SW 1271 (cell line): ENCODE data around the gene PLPP3.

ENCODE experiments used
- DNase-seq, 2 experiments: peaks; one replicate each; lab custom pipeline; 2025; lab: John Stamatoyannopoulos, UW

Gene PLPP3

DNA sequence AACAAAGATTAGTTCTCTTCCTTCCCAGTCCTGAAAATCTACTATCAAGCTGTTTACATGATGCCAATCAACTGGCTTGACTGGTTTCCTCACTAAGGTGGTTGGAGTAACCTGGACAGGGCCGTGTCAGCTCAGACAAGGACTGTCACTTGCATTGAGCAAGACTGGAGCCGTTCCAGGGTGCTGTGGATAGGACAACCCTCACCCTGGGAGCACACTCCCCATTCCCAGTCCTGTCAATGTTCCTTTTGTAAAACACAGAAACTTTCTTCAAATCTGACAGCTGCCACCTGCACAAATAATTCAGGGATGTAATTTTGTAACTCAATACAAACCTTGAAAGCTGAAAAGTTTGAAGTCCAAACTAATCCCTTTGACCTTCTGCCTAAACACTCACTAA is 31.4 kb downstream of the PLPP3 start:
- DNase-seq: no peak

DNA sequence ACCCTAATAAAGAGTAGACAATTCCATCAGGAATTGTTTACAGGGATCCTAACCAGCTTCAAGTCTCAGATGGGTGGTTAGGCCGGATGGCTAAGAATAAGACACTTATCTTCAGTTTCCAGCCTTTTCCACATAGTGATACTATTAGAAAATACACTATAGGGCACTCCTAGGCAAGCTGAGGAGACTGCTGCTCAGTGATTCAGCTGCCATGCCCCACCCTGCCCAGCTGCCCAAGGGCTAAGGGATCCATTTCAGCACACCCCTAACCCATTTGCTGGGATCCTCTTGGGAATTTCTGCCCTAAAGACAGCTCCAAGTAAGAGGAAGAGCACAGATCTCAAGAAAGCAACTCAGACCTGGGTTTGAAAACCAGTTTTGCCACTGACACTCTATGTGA is 31.9 kb downstream of the PLPP3 start:
- no peak for DNase-seq

DNA sequence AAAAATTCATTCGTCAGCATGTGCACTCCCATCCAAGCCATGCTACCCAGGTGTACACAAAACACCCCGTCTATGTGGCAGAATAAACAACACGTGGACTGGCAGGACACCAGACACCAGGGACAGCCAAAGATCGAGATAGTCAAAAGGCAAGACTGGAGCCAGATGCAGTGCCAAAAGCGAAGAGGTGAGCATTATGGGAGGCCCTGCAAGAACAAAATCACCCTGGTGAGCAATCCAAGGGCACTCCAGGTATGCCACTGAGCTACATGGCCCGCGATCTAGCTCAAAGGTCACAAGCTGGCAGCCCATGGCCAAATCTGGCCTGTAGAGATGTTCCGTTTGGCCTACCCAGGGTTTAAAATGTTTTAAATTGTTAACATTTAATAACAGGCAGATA is 33.7 kb downstream of the PLPP3 start:
- no peak for DNase-seq

DNA sequence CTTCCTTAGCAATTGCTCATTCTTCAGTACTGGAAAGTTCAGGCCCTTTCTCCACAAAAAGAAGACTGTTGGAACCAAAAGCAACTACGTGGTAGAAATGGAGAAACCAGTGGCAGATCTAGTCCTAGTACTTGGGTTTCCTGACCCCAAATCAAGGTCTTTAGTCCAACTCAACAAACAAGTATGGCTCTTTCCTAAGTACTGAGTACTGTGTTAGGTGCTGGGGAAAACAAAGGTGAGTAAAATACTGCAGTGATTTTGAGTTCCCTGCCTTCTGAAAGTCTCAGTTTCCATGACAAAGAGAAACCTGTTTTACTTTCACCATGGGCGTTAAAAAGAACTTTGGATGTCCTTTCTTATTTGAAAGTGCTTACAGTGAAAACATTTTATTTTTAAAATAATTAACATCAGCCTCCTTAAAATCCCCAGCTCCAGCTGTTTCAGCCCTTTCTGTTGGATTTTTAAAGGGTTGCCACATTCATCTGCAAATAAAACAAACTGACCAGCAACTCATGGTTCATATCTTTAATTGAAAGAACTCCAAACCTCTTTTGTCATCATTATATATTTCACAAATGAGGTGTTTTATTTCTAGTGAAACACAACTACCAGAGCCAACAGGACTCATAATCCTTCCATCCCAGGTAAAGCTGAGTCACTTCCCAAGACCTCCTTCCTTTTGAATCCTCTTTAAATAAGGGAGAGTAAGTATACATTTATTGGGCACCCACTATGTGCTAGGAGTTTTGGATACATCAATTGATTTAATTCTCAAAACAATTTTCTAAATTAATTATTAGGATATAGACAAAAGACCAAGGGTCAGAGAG is 35.4 kb downstream of the PLPP3 start:
- DNase-seq: no peak

DNA sequence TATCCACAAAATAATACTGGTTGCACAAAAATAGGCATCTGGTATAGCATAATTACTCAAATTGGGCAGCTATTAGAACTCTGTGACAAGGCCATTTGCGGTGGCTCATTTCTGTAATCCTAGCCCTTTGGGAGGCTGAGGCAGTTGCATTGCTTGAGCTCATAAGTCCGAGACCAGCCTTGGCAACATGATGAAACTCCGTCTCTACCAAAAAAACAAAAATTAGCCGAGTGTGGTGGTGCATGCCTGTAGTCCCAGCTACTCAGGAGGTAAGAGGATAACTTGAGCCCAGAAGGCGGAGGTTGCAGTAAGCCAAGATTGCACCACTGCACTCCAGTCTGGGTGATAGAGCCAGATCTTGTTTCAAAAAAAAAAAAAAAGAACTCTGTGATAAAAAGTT is 36.7 kb downstream of the PLPP3 start:
- no peak for DNase-seq

DNA sequence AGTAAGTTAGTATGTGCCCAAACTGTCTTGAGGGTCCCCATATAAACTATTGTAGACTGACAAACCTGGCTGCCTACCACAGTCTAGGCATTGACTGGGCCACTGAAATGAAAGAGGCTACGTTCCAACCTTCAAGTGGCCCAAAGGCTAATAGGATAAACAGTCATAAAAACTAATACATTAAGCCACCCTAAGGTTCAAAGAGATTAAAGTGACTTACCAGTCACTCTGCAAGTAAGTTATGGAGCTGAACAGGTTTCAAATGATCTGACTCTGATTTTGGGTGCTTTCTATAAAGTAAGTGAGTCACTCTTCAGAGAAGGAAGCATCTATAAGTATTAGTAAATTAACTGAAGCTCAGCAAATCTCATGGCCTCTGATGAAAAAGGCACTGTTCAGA is 38.0 kb downstream of the PLPP3 start:
- DNase-seq: no peak

DNA sequence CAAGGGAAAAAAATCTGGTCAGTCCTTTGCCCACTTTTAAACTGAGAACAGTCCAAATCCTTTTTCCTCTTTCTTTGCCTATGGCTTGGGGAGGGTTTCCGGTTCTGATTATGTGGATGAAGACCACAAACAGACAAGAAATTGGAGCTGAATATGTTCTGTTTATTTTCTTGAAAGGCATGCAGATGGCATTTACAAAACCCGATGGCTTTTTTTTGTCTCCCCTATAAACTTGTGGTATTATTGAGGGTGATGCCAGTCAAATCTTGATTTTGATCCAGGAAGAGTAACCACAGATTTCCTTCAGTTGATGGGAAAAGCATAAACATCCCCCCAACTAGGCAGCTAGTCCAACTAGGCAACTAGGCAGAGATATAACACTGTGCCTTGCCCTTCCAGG is 38.9 kb downstream of the PLPP3 start:
- DNase-seq: no peak

DNA sequence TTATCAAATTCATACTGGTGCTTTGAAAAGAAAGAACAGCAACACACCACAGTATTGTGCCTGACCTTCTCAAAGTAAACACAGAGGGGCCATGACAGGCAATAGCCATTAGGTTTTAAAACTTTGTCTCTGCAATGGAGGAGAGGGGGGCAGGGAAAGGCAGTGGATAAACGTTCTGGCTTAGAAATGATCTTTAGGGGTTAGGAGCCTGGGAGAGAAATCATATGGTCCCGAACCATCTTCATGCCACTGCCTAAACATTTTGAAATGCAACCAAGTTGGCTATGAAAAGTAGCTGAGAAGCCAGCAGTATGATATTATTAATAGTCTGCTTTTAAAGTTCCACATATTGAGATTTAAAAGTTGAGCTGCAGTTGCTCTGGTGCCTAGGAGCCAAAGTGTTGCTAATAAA is 39.8 kb downstream of the PLPP3 start:
- DNase-seq: no peak

DNA sequence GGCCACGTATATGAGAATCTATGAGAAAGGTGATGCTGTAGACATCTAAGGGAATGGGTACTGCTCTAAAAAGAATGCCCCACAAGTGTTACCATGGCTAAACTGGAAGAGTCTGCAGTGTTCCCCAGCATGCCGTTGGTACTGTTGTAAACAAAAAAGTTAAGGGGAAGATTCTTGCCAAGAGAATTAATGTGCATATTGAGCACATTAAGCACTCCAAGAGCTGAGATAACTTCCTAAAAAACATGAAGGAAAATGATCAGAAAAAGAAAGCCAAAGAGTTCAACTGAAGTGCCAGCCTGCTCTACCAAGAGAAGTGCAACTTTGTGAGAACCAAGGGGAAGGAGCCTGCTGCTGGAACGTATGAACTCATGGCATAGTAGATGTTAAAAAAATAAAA is 40.8 kb downstream of the PLPP3 start:
- no peak for DNase-seq

DNA sequence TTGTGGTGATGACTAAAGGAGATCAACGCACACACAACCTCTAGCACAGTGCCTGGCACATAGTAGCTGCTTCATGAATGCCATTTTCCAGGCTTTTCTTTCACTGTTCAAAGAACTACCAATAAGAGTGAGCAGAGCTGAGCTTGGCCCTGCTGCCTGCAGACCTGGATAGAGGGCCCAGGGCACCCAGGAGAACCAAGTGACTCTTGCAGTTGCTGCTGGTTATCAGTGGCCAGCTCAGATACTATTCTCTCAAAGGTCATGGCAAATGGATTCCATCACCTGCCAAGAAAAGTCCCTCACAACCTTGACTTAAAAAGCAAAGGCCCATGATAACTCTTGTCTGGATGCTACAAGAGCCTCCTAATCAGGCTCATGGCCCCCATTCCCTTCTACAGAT is 41.7 kb downstream of the PLPP3 start:
- no peak for DNase-seq

DNA sequence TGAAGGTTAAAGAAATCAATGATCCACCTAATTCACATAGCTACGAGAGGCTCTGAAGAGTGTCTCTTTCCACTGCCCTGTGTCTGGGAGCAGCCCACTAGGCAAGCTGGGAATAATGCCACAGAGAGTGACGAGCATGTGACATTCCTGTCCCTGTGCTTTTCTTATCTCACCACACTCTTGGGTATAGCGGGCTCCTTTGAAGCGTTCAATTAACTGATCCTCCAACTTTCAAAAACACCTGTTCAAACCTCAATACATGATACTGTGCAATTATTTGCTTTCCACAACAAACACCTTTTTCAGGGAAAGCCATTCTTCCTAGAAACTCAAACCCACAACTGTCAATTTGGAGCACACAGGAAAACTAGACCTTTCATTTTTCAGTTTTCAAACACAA is 43.4 kb downstream of the PLPP3 start:
- DNase-seq: no peak

DNA sequence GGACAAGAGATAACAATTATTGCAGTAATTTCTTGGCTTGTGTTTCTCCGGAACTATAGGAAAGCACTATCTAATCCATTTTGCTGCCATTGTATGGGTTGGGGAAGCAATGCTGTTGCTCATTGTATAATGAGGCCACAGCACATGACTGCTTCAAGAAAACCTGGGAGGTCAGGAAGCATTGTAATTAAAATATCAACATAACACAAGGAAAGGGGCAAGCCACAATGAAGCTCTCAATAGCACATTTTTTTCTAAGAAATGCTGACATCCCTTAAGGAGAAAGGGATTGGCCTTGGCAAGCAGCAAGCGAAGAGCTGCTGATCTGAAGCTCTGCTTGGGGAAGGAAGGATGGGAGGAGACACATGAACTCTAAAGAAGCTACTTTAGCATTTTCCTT is 44.0 kb downstream of the PLPP3 start:
- no peak for DNase-seq

DNA sequence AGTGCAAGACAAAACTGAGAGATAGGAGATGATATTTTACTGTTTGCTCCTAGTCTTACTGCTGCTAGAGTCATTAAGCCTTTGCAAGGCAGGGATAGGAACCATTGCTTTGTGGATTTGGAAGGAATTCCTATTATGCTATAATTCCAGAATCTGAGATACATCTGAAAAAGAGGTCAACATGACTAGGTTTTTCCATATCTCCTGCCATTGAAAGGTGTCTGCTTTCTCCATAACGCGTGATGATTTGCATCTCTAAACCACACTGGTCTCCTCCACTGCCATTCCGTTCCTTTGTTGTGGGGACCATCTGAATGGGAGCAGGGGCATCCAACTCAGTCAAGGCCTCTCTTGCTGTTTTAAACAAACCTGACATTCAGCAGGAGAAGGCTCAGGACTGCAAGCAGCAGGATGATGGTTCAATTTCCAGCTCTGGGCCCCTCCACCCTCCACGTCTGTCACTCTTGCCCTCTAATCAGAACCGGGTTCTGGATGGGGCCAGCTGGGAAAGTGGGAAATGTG is 45.2 kb downstream of the PLPP3 start:
- no peak for DNase-seq

DNA sequence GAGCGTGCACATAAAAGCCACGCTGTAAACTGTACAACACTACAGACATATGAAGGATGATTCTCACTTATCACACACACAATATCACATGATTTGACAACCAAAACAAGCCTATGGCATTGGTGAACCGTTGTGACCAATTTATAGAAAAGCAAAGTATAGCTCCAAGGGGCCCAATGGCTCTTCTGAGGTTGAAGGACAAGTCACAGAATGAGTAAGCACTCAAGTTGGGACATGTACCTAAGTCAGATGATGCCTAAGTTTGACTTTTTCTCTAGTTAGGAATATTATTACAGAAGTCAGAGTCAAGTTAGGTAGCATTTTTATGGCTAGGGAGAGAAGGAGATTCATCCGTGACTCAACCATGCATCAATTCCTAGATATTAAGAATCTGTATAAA is 45.7 kb downstream of the PLPP3 start:
- DNase-seq: no peak

DNA sequence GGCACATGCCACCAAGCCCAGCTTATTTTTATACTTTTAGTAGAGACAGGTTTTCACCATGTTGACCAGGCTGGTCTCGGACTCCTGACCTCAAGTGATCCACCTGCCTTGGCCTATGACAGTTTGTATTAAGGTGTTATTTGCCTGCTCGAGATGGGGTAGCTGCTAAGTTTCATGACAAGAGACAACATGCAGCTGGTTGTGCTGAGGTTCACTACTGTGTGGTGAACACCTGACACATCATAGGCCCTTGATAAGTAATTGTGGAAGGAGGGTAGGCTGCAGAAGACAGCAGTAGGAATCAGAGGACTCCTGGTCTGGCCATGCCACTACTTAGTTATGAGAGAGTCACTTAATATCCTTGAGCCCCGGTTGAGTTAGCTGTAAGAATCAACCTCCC is 46.2 kb downstream of the PLPP3 start:
- no peak for DNase-seq

DNA sequence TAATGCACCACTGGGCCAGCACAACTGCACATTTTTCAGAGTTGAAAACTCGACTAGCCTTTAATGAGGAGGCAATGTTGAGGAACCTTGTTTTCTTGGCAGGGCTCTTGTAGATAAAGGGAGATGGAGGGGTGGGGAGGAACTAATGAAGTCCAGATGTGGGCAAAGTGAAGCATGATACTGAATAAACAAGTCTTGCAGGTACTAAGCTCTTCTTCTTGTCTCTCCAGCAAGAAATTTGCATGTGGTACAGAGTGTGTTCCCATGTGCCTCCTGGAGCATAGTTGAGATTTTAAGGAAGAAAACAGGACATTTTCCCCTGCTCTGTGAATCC is 47.0 kb downstream of the PLPP3 start:
- DNase-seq: no peak

DNA sequence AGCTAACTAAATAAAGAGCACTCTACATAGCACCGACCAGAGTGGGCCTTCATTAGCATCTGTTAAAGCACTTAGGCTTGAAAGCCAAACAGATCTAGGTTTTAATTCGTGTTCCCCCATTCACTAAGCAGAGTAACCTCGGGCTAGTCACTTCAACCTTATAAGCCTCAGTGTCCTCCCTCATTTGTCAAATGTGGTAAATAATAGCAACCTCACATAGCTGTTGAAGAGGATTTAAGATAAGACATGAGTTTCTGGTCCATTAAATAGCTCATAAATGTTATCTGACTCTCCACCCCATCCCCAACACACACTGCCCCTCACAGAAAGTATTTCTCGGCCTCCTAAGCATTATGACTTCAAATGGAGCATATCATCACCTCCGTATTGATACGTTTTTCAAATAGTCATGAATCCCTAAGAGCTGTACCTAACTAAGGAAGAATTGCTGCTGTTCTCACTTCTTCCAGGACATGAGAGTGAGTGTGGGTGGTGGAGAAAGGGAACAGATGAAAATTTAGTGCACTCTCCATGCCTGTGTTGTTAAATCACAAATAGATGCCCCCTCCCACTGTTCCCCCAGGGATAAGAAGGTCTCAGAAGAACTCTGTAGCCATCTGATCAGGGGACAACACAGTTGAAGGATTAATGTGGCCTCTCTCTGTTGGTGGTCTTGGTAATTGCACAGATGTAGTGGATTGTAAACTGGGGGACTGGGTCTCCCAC is 47.6 kb downstream of the PLPP3 start:
- no peak for DNase-seq

DNA sequence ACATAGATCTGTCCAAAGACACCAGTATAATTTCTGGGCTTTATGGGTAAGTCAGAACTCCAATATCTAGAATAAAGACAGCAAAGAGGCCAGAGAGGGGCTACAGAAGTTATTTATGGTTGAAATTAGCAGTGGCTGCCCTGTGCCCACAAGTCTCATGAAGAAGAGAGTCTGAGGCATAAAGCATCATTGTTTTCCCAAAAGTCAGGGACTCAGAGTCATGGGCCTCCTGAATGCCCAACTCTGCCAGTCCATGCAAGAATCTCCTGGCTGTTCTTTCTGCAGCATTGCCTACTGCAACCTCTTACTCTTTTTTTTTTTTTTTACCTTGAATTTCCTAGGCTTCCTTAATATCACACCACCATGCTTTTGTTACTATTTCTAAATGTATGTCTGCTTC is 49.6 kb downstream of the PLPP3 start:
- DNase-seq: no peak

DNA sequence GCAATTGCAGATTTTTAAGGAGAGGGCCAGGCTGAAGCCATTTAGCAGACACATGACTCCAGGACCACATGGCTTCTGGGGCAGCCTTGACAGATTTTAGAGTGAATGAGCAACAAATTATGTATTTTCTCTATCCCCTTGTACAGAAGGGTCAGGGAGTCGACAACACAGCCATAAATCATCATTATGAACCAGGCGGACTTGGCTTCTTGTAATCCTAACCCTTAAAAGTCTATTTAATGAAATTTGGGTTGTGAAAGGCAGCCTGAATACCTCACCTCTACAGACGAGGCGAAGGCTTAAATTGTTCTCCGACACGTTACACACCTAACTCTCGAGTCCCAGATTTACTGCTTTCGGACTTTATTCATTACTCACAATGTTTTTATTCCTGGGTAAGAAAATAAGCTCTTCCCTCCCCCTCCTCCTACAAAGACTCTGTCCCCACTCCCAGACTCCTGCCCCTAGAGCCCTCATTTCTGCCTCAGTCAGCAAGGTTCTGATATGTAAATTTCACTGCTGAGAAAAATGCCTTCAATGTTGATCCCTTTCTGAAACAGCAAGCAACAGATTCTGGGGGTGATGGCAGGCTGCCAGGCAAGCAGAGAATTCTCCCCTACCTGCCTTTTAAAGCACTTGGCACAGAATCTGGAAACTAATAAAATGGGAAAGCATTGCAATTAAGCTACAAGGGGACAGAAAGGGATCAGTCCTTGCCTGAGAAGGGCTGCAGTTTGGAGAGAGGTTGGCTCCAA is 51.6 kb downstream of the PLPP3 start:
- no peak for DNase-seq

DNA sequence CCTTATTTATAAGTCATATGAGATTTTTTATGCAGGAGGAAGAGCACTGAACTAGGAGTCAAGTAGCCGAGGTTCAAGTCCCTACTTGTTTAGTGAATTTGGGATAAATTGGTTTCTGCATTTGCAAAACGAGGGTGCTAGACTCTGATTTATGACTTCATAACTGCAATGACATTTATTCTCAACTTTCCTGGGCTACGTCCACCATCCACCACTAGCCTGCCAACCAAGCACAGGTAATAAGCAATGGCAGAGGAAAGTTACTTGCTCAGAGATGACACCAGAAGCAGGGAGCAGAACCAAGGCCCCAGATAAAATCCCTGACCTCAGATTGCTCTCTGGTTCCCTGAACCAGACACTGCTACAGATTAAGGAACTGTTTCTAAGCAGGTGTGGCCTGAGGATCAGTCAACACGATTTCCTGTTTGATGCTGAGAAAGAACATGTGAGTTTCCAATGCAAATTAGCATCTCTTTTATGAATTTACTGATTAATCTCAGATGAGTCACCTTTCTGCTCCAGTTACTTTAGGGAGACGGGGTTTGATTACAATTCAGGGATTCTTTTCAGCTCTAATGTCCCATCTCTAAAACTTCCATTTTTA is 52.7 kb downstream of the PLPP3 start:
- DNase-seq: no peak

DNA sequence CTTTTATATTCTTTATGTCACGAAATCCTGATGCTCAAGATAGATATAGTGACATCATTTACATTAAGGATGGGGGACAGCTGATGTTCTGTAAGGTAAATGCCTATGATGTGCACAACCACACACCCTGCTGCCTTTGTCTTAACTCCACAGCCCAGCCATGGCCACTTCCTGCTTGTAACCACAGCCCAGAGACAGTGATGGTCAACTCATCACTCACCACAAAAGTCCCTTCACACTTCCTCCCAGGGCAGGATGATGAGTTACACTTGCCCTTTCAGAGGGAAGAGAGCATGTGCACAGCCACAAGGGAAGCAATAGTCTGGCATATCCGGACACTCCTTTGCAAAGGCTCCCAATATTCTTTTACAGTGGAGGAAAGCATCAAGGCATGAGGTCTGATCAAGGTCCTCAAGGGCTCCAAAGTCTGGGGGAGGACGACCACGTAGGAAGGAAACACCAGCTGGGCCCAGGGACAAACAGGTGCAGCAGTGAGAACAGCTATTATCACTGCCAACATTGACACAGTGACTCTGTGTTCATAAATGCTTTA is 53.8 kb downstream of the PLPP3 start:
- no peak for DNase-seq

DNA sequence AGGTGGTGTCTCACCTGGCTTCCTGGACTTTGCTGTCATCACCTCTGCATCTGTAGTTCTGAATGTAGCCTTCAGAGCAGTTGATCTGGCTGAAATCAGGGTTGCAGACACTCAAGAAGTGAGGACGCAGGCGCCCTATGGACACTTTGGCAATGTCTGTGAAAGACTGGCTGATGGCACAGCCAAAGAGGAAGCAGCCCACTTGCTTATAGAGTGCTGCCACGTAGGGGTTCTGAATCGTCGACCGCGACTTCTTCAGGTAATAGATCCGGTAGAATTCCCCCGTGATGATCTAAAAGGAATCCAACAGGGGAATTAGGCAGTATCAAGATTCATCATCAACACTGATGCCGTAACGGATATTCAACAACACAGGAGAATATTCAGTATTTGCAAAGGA is 55.1 kb downstream of the PLPP3 start:
- no peak for DNase-seq
